ENCODE results near the gene CAMK2D.

The CAMK2D gene

GRCh38 chr4:113575401-113575800 is 186.1 kb downstream of the CAMK2D start:
- Histone ChIP-seq H3K9ac (ENCODE audit: low read depth, low read length) (no peak overlapping the region), H3K4me1 (ENCODE audit: control insufficient read depth, insufficient read depth, low read length) (peaks cover 29% of the 10 kb centered on the region), H3K4me3 (ENCODE audit: low read length) (no peak overlapping the region), H3K4me2 (ENCODE audit: low read length) (peak overlapping the region; percentile 62), H3K9me3 (replicated peaks; ENCODE audit: low read length) (no peaks in the 10 kb centered on the region), H3K27me3 (ENCODE audit: control insufficient read depth, insufficient read depth, low read length) (no peaks in the 10 kb centered on the region), H3K36me3 (ENCODE audit: insufficient read depth, low read length) (no peaks in the 10 kb centered on the region)

DNA sequence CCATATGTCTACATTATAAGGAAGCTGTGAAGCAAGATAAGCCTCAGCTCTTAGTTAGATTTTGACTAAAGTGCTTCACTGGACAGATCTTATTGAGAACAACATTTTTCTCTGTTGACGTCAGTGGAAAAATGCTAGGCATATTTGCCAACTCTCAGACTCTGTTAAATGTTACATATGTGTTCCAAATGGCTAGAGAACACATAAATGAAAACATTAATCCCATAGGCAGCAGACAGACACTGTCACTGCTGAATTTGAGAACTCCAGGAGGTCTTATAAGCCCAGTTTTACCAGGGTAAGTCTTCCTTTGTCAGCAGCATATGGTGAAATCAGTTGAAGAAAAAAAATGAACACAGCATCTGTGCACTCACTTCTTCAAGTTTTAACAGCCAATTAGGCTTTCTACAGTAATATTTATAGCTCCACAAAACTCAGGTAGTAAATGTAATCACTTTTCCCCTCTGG is 186.9 kb downstream of the CAMK2D start:
- Histone ChIP-seq H3K4me3 (ENCODE audit: low read length) (no peak overlapping the region), H3K4me2 (ENCODE audit: low read length) (peak overlapping the region; percentile 10), H3K36me3 (ENCODE audit: insufficient read depth, low read length) (no peaks in the 10 kb centered on the region), H3K4me1 (ENCODE audit: control insufficient read depth, insufficient read depth, low read length) (peaks cover 29% of the 10 kb centered on the region), H3K9ac (ENCODE audit: low read depth, low read length) (no peak overlapping the region), H3K9me3 (replicated peaks; ENCODE audit: low read length) (no peaks in the 10 kb centered on the region), H3K27me3 (ENCODE audit: control insufficient read depth, insufficient read depth, low read length) (no peaks in the 10 kb centered on the region)

DNA sequence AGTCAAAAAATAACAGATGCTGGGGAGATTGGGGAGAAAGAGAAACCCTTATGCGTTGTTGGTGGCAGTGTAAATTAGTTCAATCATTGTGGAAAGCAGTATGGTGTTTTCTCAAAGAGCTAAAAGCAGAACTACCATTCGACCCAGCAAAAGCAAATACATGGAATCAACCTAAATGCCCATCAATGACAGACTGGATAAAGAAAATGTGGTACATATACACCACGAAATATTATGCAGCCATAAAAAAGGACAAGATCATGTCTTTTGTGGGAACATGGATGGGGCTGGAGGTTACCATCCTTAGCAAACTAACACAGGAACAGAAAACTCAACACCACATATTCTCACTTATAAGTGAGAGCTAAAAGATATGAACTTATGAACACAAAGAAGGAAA is 188.9 kb downstream of the CAMK2D start:
- Histone ChIP-seq H3K4me3 (ENCODE audit: low read length) (no peak overlapping the region), H3K9ac (ENCODE audit: low read depth, low read length) (no peak overlapping the region), H3K4me1 (ENCODE audit: control insufficient read depth, insufficient read depth, low read length) (peaks cover 29% of the 10 kb centered on the region), H3K36me3 (ENCODE audit: insufficient read depth, low read length) (no peaks in the 10 kb centered on the region), H3K9me3 (replicated peaks; ENCODE audit: low read length) (no peaks in the 10 kb centered on the region), H3K27me3 (ENCODE audit: control insufficient read depth, insufficient read depth, low read length) (no peaks in the 10 kb centered on the region), H3K4me2 (ENCODE audit: low read length) (no peak overlapping the region)

DNA sequence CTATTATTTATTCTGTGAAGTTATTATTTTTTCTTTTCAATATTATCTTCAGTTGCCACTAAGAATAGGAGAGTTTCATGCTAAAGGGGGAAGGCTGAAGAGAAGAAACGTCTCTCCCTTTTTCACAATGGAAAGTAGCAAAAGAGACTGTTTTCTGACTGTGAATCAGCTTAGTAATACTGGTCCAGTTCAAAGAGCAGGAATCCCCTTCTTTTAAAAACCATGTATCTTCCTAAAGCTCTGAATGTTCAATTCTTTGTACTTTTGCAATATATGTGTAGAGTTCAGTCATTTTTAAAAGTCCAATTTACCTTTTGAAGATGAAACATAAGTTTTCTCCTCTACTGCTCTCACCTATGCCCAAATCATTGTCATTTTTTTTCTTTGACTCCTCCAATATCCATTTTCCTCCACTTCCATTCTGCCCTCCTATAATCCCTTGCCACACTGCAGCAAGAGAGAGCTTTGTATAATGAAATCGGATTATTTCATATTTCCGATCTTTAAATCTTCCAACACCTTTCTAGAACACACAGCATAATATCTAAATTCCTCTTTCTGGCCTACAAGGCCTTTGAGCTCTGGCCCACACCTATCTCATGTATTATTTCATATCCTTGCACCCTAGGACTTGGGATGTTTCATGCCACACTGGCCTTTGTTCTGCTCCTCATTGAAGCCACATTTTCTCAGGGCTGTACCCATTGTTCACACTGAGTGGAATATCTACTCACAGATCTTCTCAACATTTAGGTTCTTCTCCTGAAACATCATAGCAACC is 195.3 kb downstream of the CAMK2D start:
- H3K4me1 ChIP-seq (ENCODE audit: control insufficient read depth, insufficient read depth, low read length), result peaks cover 16% of the 10 kb centered on the region
- H3K27me3 ChIP-seq (ENCODE audit: control insufficient read depth, insufficient read depth, low read length), result no peaks in the 10 kb centered on the region
- no peaks in the 10 kb centered on the region for H3K36me3 ChIP-seq (ENCODE audit: insufficient read depth, low read length)
- no peak overlapping the region for H3K9ac ChIP-seq (ENCODE audit: low read depth, low read length)
- H3K4me2 ChIP-seq (ENCODE audit: low read length), result no peak overlapping the region
- H3K9me3 ChIP-seq (replicated peaks; ENCODE audit: low read length), result no peaks in the 10 kb centered on the region
- H3K4me3 ChIP-seq (ENCODE audit: low read length), result no peak overlapping the region

GRCh38 chr4:113565702-113566012 is 195.9 kb downstream of the CAMK2D start:
- Histone ChIP-seq H3K4me2 (ENCODE audit: low read length) (no peak overlapping the region), H3K27me3 (ENCODE audit: control insufficient read depth, insufficient read depth, low read length) (no peaks in the 10 kb centered on the region), H3K4me1 (ENCODE audit: control insufficient read depth, insufficient read depth, low read length) (peaks cover 16% of the 10 kb centered on the region), H3K9me3 (replicated peaks; ENCODE audit: low read length) (no peaks in the 10 kb centered on the region), H3K9ac (ENCODE audit: low read depth, low read length) (no peak overlapping the region), H3K4me3 (ENCODE audit: low read length) (no peak overlapping the region), H3K36me3 (ENCODE audit: insufficient read depth, low read length) (no peaks in the 10 kb centered on the region)

DNA sequence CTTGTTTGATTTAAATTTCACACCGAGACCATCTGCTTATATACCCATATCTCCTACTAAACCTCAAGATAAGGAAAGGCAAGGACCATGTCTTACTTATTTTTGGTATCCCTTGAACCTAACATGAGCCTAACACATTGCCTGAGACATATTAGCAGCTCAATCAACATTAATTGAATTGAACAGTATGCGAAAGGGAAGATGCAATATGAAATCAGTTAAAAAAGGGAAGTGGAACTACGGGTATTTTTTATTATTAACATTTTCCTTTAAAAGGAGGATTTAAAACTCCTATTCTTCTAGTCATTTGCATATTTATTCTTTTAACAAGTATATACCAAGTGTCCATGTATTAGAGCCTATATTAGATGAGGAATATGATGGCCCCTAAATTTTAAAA is 197.0 kb downstream of the CAMK2D start:
- Histone ChIP-seq H3K4me2 (ENCODE audit: low read length) (peak overlapping the region; percentile 22), H3K4me3 (ENCODE audit: low read length) (no peak overlapping the region), H3K36me3 (ENCODE audit: insufficient read depth, low read length) (peaks cover 4% of the 10 kb centered on the region)

GRCh38 chr4:113563691-113564378 is 197.7 kb downstream of the CAMK2D start:
- no peak overlapping the region for H3K4me2 ChIP-seq (ENCODE audit: low read length)
- no peaks in the 10 kb centered on the region for H3K27me3 ChIP-seq (ENCODE audit: control insufficient read depth, insufficient read depth, low read length)
- H3K9ac ChIP-seq (ENCODE audit: low read depth, low read length), result no peak overlapping the region
- H3K36me3 ChIP-seq (ENCODE audit: insufficient read depth, low read length), result peaks cover 5% of the 10 kb centered on the region
- peaks cover 19% of the 10 kb centered on the region for H3K4me1 ChIP-seq (ENCODE audit: control insufficient read depth, insufficient read depth, low read length)
- no peaks in the 10 kb centered on the region for H3K9me3 ChIP-seq (replicated peaks; ENCODE audit: low read length)
- H3K4me3 ChIP-seq (ENCODE audit: low read length), result no peak overlapping the region

More for the DNA sequence above, 197.0 kb downstream of the CAMK2D start:
- H3K9me3 ChIP-seq (replicated peaks; ENCODE audit: low read length), result no peaks in the 10 kb centered on the region
- no peaks in the 10 kb centered on the region for H3K27me3 ChIP-seq (ENCODE audit: control insufficient read depth, insufficient read depth, low read length)
- H3K4me1 ChIP-seq (ENCODE audit: control insufficient read depth, insufficient read depth, low read length), result peaks cover 19% of the 10 kb centered on the region
- no peak overlapping the region for H3K9ac ChIP-seq (ENCODE audit: low read depth, low read length)

DNA sequence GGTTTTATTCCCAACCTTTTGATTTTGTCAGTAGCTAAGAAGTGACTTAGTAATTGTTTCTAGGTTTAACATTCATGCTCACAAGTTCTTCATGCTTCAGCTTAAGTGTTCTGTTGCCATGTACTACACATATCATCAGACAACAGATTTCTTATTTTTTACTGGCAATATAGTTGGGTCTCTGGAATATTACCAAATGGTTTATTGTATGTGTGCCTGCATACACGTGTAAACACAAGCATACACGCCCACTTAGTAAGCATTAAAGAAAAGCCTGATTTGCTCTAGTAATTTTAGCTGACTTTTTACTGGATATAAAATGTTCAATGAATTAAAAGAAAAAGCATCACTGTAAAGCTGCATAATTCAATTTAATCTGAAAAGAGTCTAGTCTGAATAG is 199.8 kb downstream of the CAMK2D start:
- H3K4me1 ChIP-seq (ENCODE audit: control insufficient read depth, insufficient read depth, low read length), result peaks cover 19% of the 10 kb centered on the region
- no peaks in the 10 kb centered on the region for H3K27me3 ChIP-seq (ENCODE audit: control insufficient read depth, insufficient read depth, low read length)

DNA sequence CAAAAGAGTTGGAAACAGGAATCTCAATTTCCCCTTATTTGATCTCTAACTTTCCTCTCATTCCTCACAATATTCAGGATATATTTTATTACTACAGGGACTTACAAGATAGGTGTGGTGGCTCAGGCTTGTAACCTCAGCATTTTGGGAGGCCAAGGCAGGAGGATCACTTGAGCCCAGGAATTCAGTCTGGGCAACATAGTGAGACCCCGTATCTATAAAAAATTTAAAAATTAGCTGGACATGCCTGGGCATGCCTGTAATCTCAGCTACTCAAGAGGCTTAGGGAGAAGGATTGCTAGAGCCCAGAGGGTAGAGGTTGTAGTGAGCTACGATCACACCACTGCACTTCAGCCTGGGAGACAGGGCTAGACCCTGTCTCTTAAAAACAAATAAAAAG is 200.4 kb downstream of the CAMK2D start:
- no peak overlapping the region for H3K4me3 ChIP-seq (ENCODE audit: low read length)
- no peak overlapping the region for H3K9ac ChIP-seq (ENCODE audit: low read depth, low read length)
- H3K27me3 ChIP-seq (ENCODE audit: control insufficient read depth, insufficient read depth, low read length), result no peaks in the 10 kb centered on the region
- peaks cover 19% of the 10 kb centered on the region for H3K4me1 ChIP-seq (ENCODE audit: control insufficient read depth, insufficient read depth, low read length)
- no peak overlapping the region for H3K4me2 ChIP-seq (ENCODE audit: low read length)
- H3K36me3 ChIP-seq (ENCODE audit: insufficient read depth, low read length), result peaks cover 8% of the 10 kb centered on the region
- no peaks in the 10 kb centered on the region for H3K9me3 ChIP-seq (replicated peaks; ENCODE audit: low read length)

More for the DNA sequence above, 199.8 kb downstream of the CAMK2D start:
- H3K9ac ChIP-seq (ENCODE audit: low read depth, low read length), result no peak overlapping the region
- H3K9me3 ChIP-seq (replicated peaks; ENCODE audit: low read length), result no peaks in the 10 kb centered on the region
- H3K4me2 ChIP-seq (ENCODE audit: low read length), result no peak overlapping the region
- peaks cover 8% of the 10 kb centered on the region for H3K36me3 ChIP-seq (ENCODE audit: insufficient read depth, low read length)
- H3K4me3 ChIP-seq (ENCODE audit: low read length), result no peak overlapping the region

- Histone ChIP-seq H3K27me3 (ENCODE audit: control insufficient read depth, insufficient read depth, low read length) (no peaks in the 10 kb centered on the region), H3K4me3 (ENCODE audit: low read length) (no peak overlapping the region), H3K36me3 (ENCODE audit: insufficient read depth, low read length) (peaks cover 8% of the 10 kb centered on the region), H3K9ac (ENCODE audit: low read depth, low read length) (no peak overlapping the region), H3K4me1 (ENCODE audit: control insufficient read depth, insufficient read depth, low read length) (peaks cover 18% of the 10 kb centered on the region), H3K9me3 (replicated peaks; ENCODE audit: low read length) (no peaks in the 10 kb centered on the region), H3K4me2 (ENCODE audit: low read length) (no peak overlapping the region)
Measured at GRCh38 chr4:113560579-113560978, 201.0 kb downstream of the CAMK2D start.

DNA sequence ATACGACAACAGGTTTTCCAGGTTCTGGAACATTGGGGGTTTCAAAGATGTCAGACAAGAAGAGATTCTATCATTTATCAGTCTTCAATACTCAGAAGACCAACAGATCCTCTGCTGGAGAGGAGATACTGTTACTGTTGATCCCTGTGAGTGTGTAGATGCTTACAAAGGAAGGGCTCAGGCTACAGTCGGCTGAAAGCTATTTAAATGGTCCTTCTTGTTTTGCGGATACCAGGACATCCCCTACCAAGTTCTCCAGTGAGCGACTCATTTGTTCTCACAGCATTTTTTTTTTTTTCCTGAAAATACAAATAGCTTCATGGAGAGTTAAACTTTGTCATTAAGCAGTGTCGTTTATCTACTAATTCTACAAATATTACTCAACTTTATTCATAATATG is 201.6 kb downstream of the CAMK2D start:
- Histone ChIP-seq H3K27me3 (ENCODE audit: control insufficient read depth, insufficient read depth, low read length) (no peaks in the 10 kb centered on the region), H3K4me2 (ENCODE audit: low read length) (no peak overlapping the region), H3K4me3 (ENCODE audit: low read length) (no peak overlapping the region), H3K36me3 (ENCODE audit: insufficient read depth, low read length) (peaks cover 8% of the 10 kb centered on the region), H3K4me1 (ENCODE audit: control insufficient read depth, insufficient read depth, low read length) (peaks cover 12% of the 10 kb centered on the region), H3K9ac (ENCODE audit: low read depth, low read length) (no peak overlapping the region), H3K9me3 (replicated peaks; ENCODE audit: low read length) (no peaks in the 10 kb centered on the region)
